C4-2B (cell line): ENCODE results near the gene ATXN7L1.
A peak's percentile ranks its signal among the peaks of the same experiment; 100 is the strongest.

Experiments used
- H3K27ac ChIP-seq: fragments of 450-650 bp; 2 replicates; pipeline ENCODE4 v1.5.1; 2017
- ZFX ChIP-seq: fragments of 450-650 bp; IDR thresholded peaks from 2 replicates; pipeline ENCODE4 v1.6.1; 2017
- TF ChIP-seq, protein P1 (sequence below): fragments of 450-650 bp; conservative IDR thresholded peaks from 2 replicates; pipeline ENCODE4 v1.5.1; 2017; ENCODE audit warnings: mild to moderate bottlenecking

The ATXN7L1 gene

DNA sequence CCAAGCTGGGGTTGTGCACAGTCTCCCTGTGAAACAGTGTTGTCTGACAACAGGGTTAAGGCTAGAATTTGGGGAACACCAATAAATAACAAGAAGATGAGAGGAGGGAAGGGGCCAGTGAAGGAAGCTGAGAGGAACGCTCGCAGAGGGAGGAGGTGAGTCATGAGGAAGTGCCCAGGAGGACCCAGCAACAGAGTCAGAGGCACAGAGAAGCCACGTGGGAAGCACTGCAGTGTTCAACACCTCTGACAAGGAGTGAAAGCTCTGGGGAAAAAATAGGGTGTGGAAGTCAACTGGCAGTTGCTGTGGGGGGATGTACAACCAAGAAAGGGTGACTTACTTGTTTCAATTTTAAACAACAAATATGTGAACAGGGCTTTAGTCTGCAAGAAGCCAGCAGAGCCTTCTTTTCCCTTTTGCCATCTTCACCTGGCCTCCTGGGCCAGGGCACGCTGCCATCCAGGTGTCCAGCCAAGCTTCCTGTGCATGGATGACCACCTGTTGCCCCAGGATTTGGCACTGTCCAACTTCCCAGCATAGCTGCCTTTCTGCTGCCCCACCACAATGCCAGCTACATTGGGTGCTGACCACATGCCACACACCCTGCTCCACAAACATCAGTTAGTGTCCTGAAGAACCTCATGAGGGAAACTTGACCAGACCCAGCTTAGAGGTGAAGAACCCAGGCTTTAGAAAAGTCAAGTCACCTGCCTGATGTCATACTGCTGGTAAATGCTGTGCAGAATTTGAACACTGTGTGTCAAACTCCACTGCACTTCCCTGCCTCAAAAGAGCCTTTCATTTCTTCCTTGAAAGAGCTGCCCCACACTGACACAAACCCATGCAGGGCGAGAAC is 69.6 kb downstream of the ATXN7L1 start:
- no peak for TF ChIP-seq ZFX
- TF ChIP-seq, protein P1, sequence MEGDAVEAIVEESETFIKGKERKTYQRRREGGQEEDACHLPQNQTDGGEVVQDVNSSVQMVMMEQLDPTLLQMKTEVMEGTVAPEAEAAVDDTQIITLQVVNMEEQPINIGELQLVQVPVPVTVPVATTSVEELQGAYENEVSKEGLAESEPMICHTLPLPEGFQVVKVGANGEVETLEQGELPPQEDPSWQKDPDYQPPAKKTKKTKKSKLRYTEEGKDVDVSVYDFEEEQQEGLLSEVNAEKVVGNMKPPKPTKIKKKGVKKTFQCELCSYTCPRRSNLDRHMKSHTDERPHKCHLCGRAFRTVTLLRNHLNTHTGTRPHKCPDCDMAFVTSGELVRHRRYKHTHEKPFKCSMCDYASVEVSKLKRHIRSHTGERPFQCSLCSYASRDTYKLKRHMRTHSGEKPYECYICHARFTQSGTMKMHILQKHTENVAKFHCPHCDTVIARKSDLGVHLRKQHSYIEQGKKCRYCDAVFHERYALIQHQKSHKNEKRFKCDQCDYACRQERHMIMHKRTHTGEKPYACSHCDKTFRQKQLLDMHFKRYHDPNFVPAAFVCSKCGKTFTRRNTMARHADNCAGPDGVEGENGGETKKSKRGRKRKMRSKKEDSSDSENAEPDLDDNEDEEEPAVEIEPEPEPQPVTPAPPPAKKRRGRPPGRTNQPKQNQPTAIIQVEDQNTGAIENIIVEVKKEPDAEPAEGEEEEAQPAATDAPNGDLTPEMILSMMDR, result no peak
- H3K27ac ChIP-seq, result peak overlapping the region; percentile 8; the same call in 1 of the 2 replicates

DNA sequence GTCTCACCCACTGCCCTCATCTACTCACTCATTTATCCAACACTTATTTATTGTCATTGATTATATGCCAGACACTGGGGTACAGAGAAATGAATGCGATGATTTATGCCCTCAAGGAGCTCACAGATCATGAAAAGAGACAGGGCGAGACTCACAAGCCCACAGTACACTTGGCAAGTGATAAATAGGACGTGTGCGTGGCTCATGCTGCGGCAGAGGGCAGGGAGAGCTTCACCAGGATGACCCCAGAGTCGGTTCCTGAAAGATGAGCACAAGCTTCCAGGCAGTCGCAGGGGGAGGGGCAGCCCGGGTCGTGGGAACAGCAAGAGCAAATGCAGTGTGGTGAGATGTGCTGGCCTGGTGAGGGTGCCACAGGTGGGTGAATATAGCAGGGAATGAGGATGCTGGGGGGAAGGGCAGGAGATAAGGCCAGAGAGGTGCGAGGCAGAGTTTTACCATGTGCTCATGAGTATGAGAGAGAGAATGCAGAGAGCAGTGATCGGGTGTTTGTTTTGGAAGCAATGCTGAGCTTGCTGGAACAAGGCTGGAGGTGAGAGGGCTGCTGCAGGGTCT is 70.9 kb downstream of the ATXN7L1 start:
- no peak overlapping the region for H3K27ac ChIP-seq
- TF ChIP-seq, protein P1, result no peak
- no peak for TF ChIP-seq ZFX

DNA sequence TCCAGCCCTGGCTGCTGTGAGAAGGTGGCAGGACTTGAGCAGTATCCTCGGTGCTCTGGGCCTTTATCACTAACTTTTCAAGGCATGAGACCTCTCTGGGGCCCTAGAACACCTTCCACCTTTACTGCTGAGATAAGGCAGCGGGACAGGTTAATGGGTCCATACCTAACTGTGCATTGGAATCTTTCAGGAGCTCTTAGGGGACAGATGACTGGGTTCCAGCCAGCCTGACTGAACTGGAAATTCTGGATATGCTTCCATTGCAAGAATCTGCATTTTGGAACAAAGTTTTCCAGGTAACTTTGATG is 73.0 kb downstream of the ATXN7L1 start:
- no peak overlapping the region for H3K27ac ChIP-seq
- TF ChIP-seq, protein P1, result no peak
- no peak for TF ChIP-seq ZFX

DNA sequence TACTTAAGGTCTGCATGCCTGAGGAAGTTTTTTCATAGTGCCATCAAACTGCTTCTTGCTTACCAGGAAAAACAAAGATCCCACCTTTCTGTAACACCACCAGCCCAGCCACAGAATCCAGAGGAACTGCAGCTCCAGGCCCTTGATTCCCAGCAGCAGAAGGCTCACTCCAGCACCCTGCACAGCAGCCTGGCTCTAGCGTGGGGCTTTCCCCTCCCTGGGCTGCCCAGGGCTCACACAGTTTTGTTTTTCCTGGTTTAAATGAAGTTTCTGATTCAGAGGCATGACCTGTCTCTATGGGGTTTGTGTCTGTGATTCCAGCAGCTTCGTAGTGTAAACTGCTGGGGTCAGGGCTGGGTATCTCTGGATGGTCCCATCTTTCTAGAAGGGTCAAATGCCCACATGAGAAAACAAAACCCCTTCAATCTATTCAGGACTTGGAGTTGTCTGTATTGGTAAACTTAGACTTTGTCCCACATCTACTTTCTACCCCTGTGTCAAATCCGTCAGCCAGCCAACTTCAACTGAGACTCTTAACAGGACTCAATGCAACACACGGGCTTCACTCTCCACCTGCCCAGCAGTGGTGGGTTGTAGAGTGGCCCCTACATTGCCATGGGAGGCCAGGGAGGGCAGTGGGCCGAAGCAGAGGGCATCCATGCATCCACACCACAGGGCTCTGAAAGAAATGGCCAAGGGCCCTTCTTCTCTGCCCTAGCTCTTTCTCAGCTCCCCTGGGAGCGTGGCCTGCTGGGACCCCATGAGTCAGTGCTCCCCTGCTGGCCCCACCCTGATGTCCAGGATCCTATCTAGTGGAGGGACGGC is 73.6 kb downstream of the ATXN7L1 start:
- H3K27ac ChIP-seq, result no peak overlapping the region
- TF ChIP-seq, protein P1, result no peak
- no peak for TF ChIP-seq ZFX

DNA sequence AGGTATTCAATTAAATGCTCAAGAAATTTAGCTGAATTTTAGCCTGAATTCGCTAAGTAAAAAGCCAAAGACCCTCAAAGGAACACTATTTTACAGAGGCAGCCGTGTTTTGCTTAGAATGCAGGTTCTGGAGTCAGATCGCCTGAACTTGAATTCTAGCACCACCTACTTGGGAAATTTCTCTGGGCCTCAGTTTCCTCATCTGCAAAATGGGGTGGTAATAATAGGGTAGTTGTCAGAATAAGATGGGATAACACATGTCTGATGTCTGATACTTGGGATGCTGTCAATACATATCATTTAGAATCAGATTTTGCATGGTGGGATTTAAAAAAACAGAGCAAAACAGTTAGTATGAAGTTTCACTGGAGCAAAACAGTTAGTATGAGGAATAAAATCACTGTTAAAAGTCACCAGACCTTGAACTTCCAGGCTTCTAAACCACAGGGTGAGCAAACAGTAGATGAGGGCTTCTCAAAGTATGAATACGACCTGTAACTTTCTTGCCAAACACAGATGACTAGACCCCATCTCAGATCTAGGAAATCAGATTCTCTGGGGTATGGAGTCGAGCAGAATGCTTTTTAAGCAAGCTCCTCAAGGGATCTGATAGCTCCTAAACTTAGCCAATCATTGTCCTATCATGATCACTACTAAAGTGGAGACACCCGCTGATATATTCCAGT is 75.4 kb downstream of the ATXN7L1 start:
- TF ChIP-seq, protein P1, result no peak
- TF ChIP-seq ZFX, result no peak
- H3K27ac ChIP-seq, result no peak overlapping the region

DNA sequence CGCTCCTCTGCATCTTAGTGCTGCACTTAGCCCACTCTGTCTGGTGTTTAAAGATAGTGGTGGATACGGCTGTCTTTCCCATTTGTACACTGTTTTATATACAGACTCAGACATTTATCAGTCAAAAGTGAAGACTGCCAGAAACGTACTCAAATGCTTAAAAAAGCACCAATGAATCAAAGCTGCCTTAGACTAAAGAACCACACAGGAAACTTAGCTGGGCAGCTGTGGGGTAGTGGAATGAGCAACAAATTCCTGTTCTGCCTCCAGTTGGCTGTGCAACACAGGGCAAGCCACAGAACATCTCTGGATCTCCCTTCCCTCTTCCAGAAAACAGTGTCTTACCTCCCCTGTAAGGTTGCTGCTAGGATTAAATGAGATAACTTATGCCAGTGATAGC is 76.0 kb downstream of the ATXN7L1 start:
- no peak overlapping the region for H3K27ac ChIP-seq
- TF ChIP-seq, protein P1, result no peak
- no peak for TF ChIP-seq ZFX
